Heart left ventricle (tissue), 16 donors: ENCODE results near the gene DCDC2C. TPM values are rescaled to one million over a fixed set of nuclear protein-coding genes. Genes with fewer than 3 reads are reported as not detected.

Source experiments
- ATAC-seq, 4 donors: fragments of 200-7000 bp; cut with Tn5 transposase; one replicate each; pipeline ENCODE4 v1.9.1; 2020 to 2022; ENCODE audit warnings: moderate library complexity in 4 of 4, mild to moderate bottlenecking in 3 of 4, moderate number of reproducible peaks in 1 of 4
- DNase-seq, 5 donors: peaks; one replicate each; pipeline ENCODE4 v3.0.0-alpha.2; 2020
- H3K27ac ChIP-seq, 12 donors: fragments of 200-600 bp; sonication (generic) in 4 of 12; one replicate each; pipeline versions ENCODE4 v1.5.0 to v1.8.0; 2016 to 2022; ENCODE audit warnings: mild to moderate bottlenecking in 2 of 12
- H3K27me3 ChIP-seq, 9 donors: fragments of 200-600 bp; sonication (generic) in 2 of 9; one replicate each; pipeline versions ENCODE4 v1.5.1 to v1.8.0; 2016 to 2022; ENCODE audit warnings: mild to moderate bottlenecking in 3 of 9
- H3K36me3 ChIP-seq, 9 donors: fragments of 200-600 bp; sonication (generic) in 2 of 9; one replicate each; pipeline versions ENCODE4 v1.5.0 to v1.8.0; 2018 to 2022; ENCODE audit warnings: mild to moderate bottlenecking in 2 of 9
- H3K4me1 ChIP-seq, 12 donors: fragments of 200-600 bp; sonication (generic) in 4 of 12; one replicate each; pipeline versions ENCODE4 v1.5.0 to v1.8.0; 2016 to 2022; ENCODE audit warnings: mild to moderate bottlenecking in 3 of 12
- H3K4me3 ChIP-seq, 12 donors: fragments of 200-600 bp; sonication (generic) in 4 of 12; one replicate each; pipeline versions ENCODE4 v1.5.0 to v1.8.0; 2017 to 2022; ENCODE audit warnings: mild to moderate bottlenecking in 9 of 12, moderate library complexity in 4 of 12
- H3K9me3 ChIP-seq, 12 donors: fragments of 200-600 bp; sonication (generic) in 4 of 12; one replicate each; pipeline versions ENCODE4 v1.5.0 to v1.8.0; 2016 to 2022; ENCODE audit warnings: mild to moderate bottlenecking in 1 of 12
- CTCF ChIP-seq, 12 donors: fragments of 200-600 bp; sonication (generic) in 4 of 12; IDR thresholded peaks; one replicate each; pipeline versions ENCODE4 v1.5.0 to v1.8.0; 2018 to 2022; ENCODE audit warnings: antibody characterized with exemption in 12 of 12, mild to moderate bottlenecking in 5 of 12
- POLR2A ChIP-seq, 2 donors: fragments of 450-650 bp; IDR thresholded peaks; one replicate each; pipeline ENCODE4 v1.6.1; 2017; ENCODE audit warnings: antibody characterized with exemption in 2 of 2, mild to moderate bottlenecking in 2 of 2, moderate library complexity in 2 of 2
- WGBS, 4 donors: extraction: QIAGEN DNeasy Blood & Tissue Kit in 2 of 4; methylation state at CpG; one replicate each; pipeline versions ENCODE4 v1.1.5 to v1.1.7; 2013 to 2018; 5-methylcytosine and 5-hydroxymethylcytosine counted together
- intact Hi-C, 10 donors: fragments of 100-400 bp; cut with DNase I; formaldehyde crosslinking; loops; one replicate each; pipeline versions ENCODE4 v1.11.1 to v1.14.2; 2022
- polyA plus RNA-seq, 2 donors: library from polyadenylated mRNA; stranded (reverse); fragments of 200-250 nt; gene quantifications; one replicate each; pipeline ENCODE4 v1.2.3, GENCODE V29; 2013
- total RNA-seq, 9 donors: library from RNA; depleted of rRNA in 2 of 9; stranded (reverse); fragments of >200 nt in 2 of 9; fragmentation: NEBNext Ultra II Directional in 3 of 9; extraction: Animal tissue kit (Norgen Biotek cat#: 25700) in 3 of 9; gene quantifications; one replicate each; pipeline versions ENCODE4 v1.1.0 to v1.2.4, GENCODE V29; 2016 to 2023
- donor health status: ischemic (EF 13 %, LVEDD 7.1; RV severe dilation, severe dysfunction).
- donor health status: healthy with polysubstance abuse.
- donor health status: DM: no; HTN: yes; CAD: no.
- donor health status: DM: no; HTN: no; CAD: no.
- donor health status: ischemic (EF 25% LVEDD 6.9; RV normal size, moderate dysfunction).
- donor health status: ischemic (EF 25% LVEDD 5.7; RV mildly dilated, moderate dysfunction).
- donor health status: healthy.
- donor health status: DM: yes; HTN: yes; CAD: no.
- donor health status: ischemic (EF 35%, LVEDD 5.7; RV mildly dilated, moderate dysfunction).
- donor health status: nonischemic (EF 11% LVEDD 7.7; RV severe dilation, severe dysfunction).
- donor health status: DM: yes; HTN: yes; CAD: no.
- donor health status: PGD.
- donor health status: ischemic (EF 29% LVEDD 5.4; RV normal size, mild dysfunction).
- donor health status: nonischemic (EF 23%, LVEDD 6.1; RV moderate dilation, normal function).

DCDC2C gene
- total and polyA plus RNA-seq, 11 donors: not detected

- TF ChIP-seq POLR2A (IDR thresholded peaks at IDR 0.05): no peak
- TF ChIP-seq CTCF (IDR thresholded peaks at IDR 0.05): no peak
- peaks cover 0 to 16% (median 0%) of the 10 kb centered on the region in 9 donors for H3K27me3 ChIP-seq
- no peaks in the 10 kb centered on the region for H3K9me3 ChIP-seq
- 50 to 65% (median 57%) methylated on average over 3 of the region's 3 CpGs for WGBS, 4 donors
- ATAC-seq: no peak
- H3K4me1 ChIP-seq: no peaks in the 10 kb centered on the region
- H3K36me3 ChIP-seq: no peaks in the 10 kb centered on the region
- DNase-seq: no peak
- no peak overlapping the region for H3K27ac ChIP-seq
- intact Hi-C loops: no loop called here
- no peak overlapping the region for H3K4me3 ChIP-seq
These were observed 173.3 kb downstream of the DCDC2C start for GRCh38 chr2:3876685-3877084.

- H3K27ac ChIP-seq: no peak overlapping the region
- TF ChIP-seq CTCF (IDR thresholded peaks at IDR 0.05): no peak
- ATAC-seq (no peak), DNase-seq (no peak)
- H3K36me3 ChIP-seq: no peaks in the 10 kb centered on the region
- H3K4me3 ChIP-seq: no peak overlapping the region
- no peaks in the 10 kb centered on the region for H3K27me3 ChIP-seq
- WGBS, 4 donors: 72 to 82% (median 78%) methylated on average over 24 of the region's 24 CpGs
- intact Hi-C loops: no loop called here
- no peaks in the 10 kb centered on the region for H3K4me1 ChIP-seq
- no peaks in the 10 kb centered on the region for H3K9me3 ChIP-seq
These were observed 182.6 kb downstream of the DCDC2C start for GRCh38 chr2:3885629-3886628.

GRCh38 chr2:3895021-3895420 is 191.6 kb downstream of the DCDC2C start:
- TF ChIP-seq CTCF (IDR thresholded peaks at IDR 0.05): no peak
- no peak for TF ChIP-seq POLR2A (IDR thresholded peaks at IDR 0.05)
- Histone ChIP-seq H3K9me3 (no peaks in the 10 kb centered on the region), H3K27me3 (no peaks in the 10 kb centered on the region), H3K4me3 (no peak overlapping the region), H3K4me1 (no peaks in the 10 kb centered on the region), H3K36me3 (no peaks in the 10 kb centered on the region), H3K27ac (no peak overlapping the region)
- ATAC-seq (no peak), DNase-seq (no peak)
- intact Hi-C loops: no loop called here
- WGBS, 4 donors: 61 to 81% (median 66%) methylated on average over 2 of the region's 2 CpGs

Other genes starting within 250 kb of the DCDC2C start
- 100 to 1,000 TPM in 8 of 9 donors, 10 to 100 TPM in 1; 94.6 to 200 (median 172) TPM for gene ADI1, start 184.0 kb upstream of the DCDC2C start, total RNA-seq
- gene ADI1, start 184.0 kb upstream of the DCDC2C start, polyA plus RNA-seq: 100 to 1,000 TPM in 1 of 2 donors, 10 to 100 TPM in 1; 69.2 to 139 TPM
- gene RNASEH1, start 145.2 kb upstream of the DCDC2C start, total RNA-seq: 10 to 100 TPM; 18.3 to 23.6 (median 20.0) TPM
- 10 to 100 TPM; 12.8 to 31.4 TPM for gene RNASEH1, start 145.2 kb upstream of the DCDC2C start, polyA plus RNA-seq
- gene RPS7, start 128.3 kb upstream of the DCDC2C start, total RNA-seq: 1,000 to 10,000 TPM in 1 of 9 donors, 100 to 1,000 TPM in 8; 407 to 1,112 (median 628) TPM
- 1,000 to 10,000 TPM; 1,474 to 1,813 TPM for gene RPS7, start 128.3 kb upstream of the DCDC2C start, polyA plus RNA-seq
- gene COLEC11, start 108.5 kb upstream of the DCDC2C start, total RNA-seq: 1 to 10 TPM; 2.3 to 9.9 (median 2.9) TPM
- 10 to 100 TPM in 1 of 2 donors, 1 to 10 TPM in 1; 8.8 to 12.5 TPM for gene COLEC11, start 108.5 kb upstream of the DCDC2C start, polyA plus RNA-seq
- not detected for gene ALLC, start 45.4 kb upstream of the DCDC2C start, total RNA-seq
- gene ALLC, start 45.4 kb upstream of the DCDC2C start, polyA plus RNA-seq: not detected